IMR-90 (cell line): ENCODE data around the gene SLC39A11. TPM values are rescaled to one million over a fixed set of nuclear protein-coding genes. Genes with fewer than 3 reads are reported as not detected.

ENCODE experiments used
- ATAC-seq: fragments of 200-7000 bp; cut with Tn5 transposase; 2 replicates; pipeline ENCODE4 v1.9.1; 2020; ENCODE audit warnings: low read depth, mild to moderate bottlenecking, moderate library complexity
- BruUV-seq: library from RNA; stranded (reverse); fragments of 400-500 nt; replicated peaks from 2 replicates; lab custom pipeline; 2021; lab: Mats Ljungman, UMichigan
- CTCF ChIA-PET: fragments of 300-600 bp; formaldehyde crosslinking; extraction: SDS; loops from one replicate; lab custom pipeline; 2021; ENCODE audit warnings: antibody characterized with exemption; lab: Yijun Ruan, JAX
- POLR2A ChIA-PET: fragments of 300-600 bp; sonication (Branson Sonifier 250); formaldehyde crosslinking; loops from one replicate; lab custom pipeline; 2022; ENCODE audit warnings: antibody characterized with exemption; ENCODE audit not compliant: unreplicated experiment; lab: Charles Lee
- DNase-seq: peaks from one replicate; pipeline ENCODE4 v3.0.0; 2013
- H2AFZ ChIP-seq: replicated peaks from 2 replicates; pipeline ENCODE3; 2013; ENCODE audit warnings: low read length, mild to moderate bottlenecking; ENCODE audit not compliant: poor library complexity
- H2AK5ac ChIP-seq: 2 replicates; pipeline ENCODE4 v1.6.1; 2013; ENCODE audit warnings: low read depth, low read length, inconsistent platforms
- H2AK9ac ChIP-seq: replicated peaks from 2 replicates; pipeline ENCODE3; 2013; ENCODE audit warnings: mild to moderate bottlenecking, low read depth, low read length, moderate library complexity; ENCODE audit not compliant: poor library complexity
- H2BK120ac ChIP-seq: 2 replicates; pipeline ENCODE4 v1.6.1; 2013; ENCODE audit warnings: low read depth, low read length, inconsistent platforms
- H2BK15ac ChIP-seq: 3 replicates; pipeline ENCODE4 v1.6.1; 2013; ENCODE audit warnings: low read depth, low read length, inconsistent platforms
- H2BK20ac ChIP-seq: 2 replicates; pipeline ENCODE4 v1.6.1; 2013; ENCODE audit warnings: low read depth, mild to moderate bottlenecking, inconsistent platforms, low read length, moderate library complexity
- H2BK5ac ChIP-seq: 2 replicates; pipeline ENCODE4 v1.6.1; 2013; ENCODE audit warnings: mild to moderate bottlenecking, low read depth, low read length, inconsistent platforms; ENCODE audit not compliant: poor library complexity, severe bottlenecking
- H3K14ac ChIP-seq: replicated peaks from 2 replicates; pipeline ENCODE4 v1.6.1; 2013; ENCODE audit warnings: low read depth, low read length, inconsistent platforms
- H3K18ac ChIP-seq: 2 replicates; pipeline ENCODE4 v1.6.1; 2013; ENCODE audit warnings: low read depth, low read length, control low read depth
- H3K23ac ChIP-seq: 2 replicates; pipeline ENCODE4 v1.6.1; 2013; ENCODE audit warnings: low read depth, low read length, inconsistent platforms
- H3K27ac ChIP-seq: 2 replicates; pipeline ENCODE4 v1.5.1; 2013; ENCODE audit warnings: mild to moderate bottlenecking, control low read depth, low read length; ENCODE audit not compliant: insufficient read depth
- H3K27me3 ChIP-seq: 2 replicates; pipeline ENCODE4 v1.6.1; 2013; ENCODE audit warnings: low read length; ENCODE audit not compliant: control insufficient read depth, insufficient read depth
- H3K36me3 ChIP-seq: 2 replicates; pipeline ENCODE4 v1.6.1; 2013; ENCODE audit warnings: low read length, mixed read lengths; ENCODE audit not compliant: control insufficient read depth, insufficient read depth
- H3K4ac ChIP-seq: 2 replicates; pipeline ENCODE4 v1.6.1; 2013; ENCODE audit warnings: low read depth, low read length, inconsistent platforms
- H3K4me1 ChIP-seq: 2 replicates; pipeline ENCODE4 v1.6.1; 2013; ENCODE audit warnings: low read length, mixed read lengths; ENCODE audit not compliant: control insufficient read depth, insufficient read depth
- H3K4me2 ChIP-seq: 2 replicates; pipeline ENCODE4 v1.6.1; 2013; ENCODE audit warnings: low read depth, mild to moderate bottlenecking, control low read depth, low read length, moderate library complexity
- H3K4me3 ChIP-seq: 2 replicates; pipeline ENCODE4 v1.5.1; 2013; ENCODE audit warnings: low read depth, mild to moderate bottlenecking, control low read depth, low read length, moderate library complexity; ENCODE audit not compliant: insufficient read depth
- H3K56ac ChIP-seq: 2 replicates; pipeline ENCODE4 v1.6.1; 2013; ENCODE audit warnings: low read length, inconsistent platforms; ENCODE audit not compliant: insufficient read depth; ENCODE audit errors: extremely low read depth
- H3K79me1 ChIP-seq, 2 experiments: 2 replicates each; pipeline ENCODE4 v1.6.1; 2013; ENCODE audit warnings: low read length in 2 of 2, inconsistent platforms in 1 of 2, low read depth in 1 of 2
- H3K9ac ChIP-seq: 2 replicates; pipeline ENCODE4 v1.6.1; 2013; ENCODE audit warnings: low read depth, low read length, control low read depth
- H3K9me1 ChIP-seq: 2 replicates; pipeline ENCODE4 v1.6.1; 2013; ENCODE audit warnings: low read length, inconsistent platforms; ENCODE audit not compliant: insufficient read depth
- H3K9me3 ChIP-seq: 2 replicates; pipeline ENCODE4 v1.6.1; 2013; ENCODE audit warnings: low read length; ENCODE audit not compliant: control insufficient read depth, insufficient read depth
- H4K20me1 ChIP-seq: 2 replicates; pipeline ENCODE4 v1.6.1; 2013; ENCODE audit warnings: low read length, inconsistent platforms; ENCODE audit not compliant: insufficient read depth
- H4K5ac ChIP-seq: 2 replicates; pipeline ENCODE4 v1.6.1; 2013; ENCODE audit warnings: mild to moderate bottlenecking, low read depth, low read length, control low read depth
- H4K8ac ChIP-seq, 2 experiments: 2 replicates each; pipeline ENCODE4 v1.6.1; 2013; ENCODE audit warnings: low read depth in 2 of 2, low read length in 2 of 2, control low read depth in 1 of 2, inconsistent platforms in 1 of 2
- H4K91ac ChIP-seq: 2 replicates; pipeline ENCODE4 v1.6.1; 2013; ENCODE audit warnings: low read depth, low read length, inconsistent platforms; ENCODE audit not compliant: insufficient read depth
- CHD1 ChIP-seq: IDR thresholded peaks from 2 replicates; pipeline ENCODE4 v1.6.1; 2012; ENCODE audit warnings: low read depth, low read length, improper control_type of control experiment
- FOS ChIP-seq: fragments of 150-350 bp; IDR thresholded peaks from 2 replicates; pipeline ENCODE4 v1.6.1; 2016; ENCODE audit warnings: low read depth, low read length
- MXI1 ChIP-seq: IDR thresholded peaks from 2 replicates; pipeline ENCODE4 v1.6.1; 2012; ENCODE audit warnings: low read depth, mild to moderate bottlenecking, low read length, moderate library complexity, borderline replicate concordance
- NFE2L2 ChIP-seq: fragments of 150-350 bp; IDR thresholded peaks from 2 replicates; pipeline ENCODE4 v1.6.1; 2016; ENCODE audit warnings: low read depth, mild to moderate bottlenecking, low read length
- RAD21 ChIP-seq: IDR thresholded peaks from 2 replicates; pipeline ENCODE4 v1.6.1; 2012; ENCODE audit warnings: low read length, improper control_type of control experiment
- RCOR1 ChIP-seq: IDR thresholded peaks from 2 replicates; pipeline ENCODE4 v1.6.1; 2012; ENCODE audit warnings: mild to moderate bottlenecking, low read length, improper control_type of control experiment; ENCODE audit not compliant: insufficient replicate concordance
- RFX5 ChIP-seq: IDR thresholded peaks from 2 replicates; pipeline ENCODE4 v1.8.0; 2012; ENCODE audit warnings: low read depth, mild to moderate bottlenecking, low read length, moderate library complexity
- SMC3 ChIP-seq: fragments of 150-350 bp; IDR thresholded peaks from 2 replicates; pipeline ENCODE4 v1.6.1; 2016; ENCODE audit warnings: low read depth, mild to moderate bottlenecking, antibody characterized with exemption, low read length, moderate library complexity
- WGBS, 2 experiments: methylation state at CpG; one replicate each; pipeline versions ENCODE4 v1.1.5 to v1.1.7; 2013; ENCODE audit warnings: missing lambda C conversion rate in 2 of 2; ENCODE audit not compliant: insufficient read length in 1 of 2; ENCODE audit errors: extremely low coverage in 2 of 2; 5-methylcytosine and 5-hydroxymethylcytosine counted together
- dilution Hi-C: fragments of 300-500 bp; cut with HindIII; formaldehyde crosslinking; loops from one replicate; pipeline ENCODE4 v1.14.3; 2018; ENCODE audit warnings: low sequenced_read_pairs; ENCODE audit not compliant: unreplicated experiment
- in situ Hi-C: fragments of 300-500 bp; cut with MboI; formaldehyde crosslinking; loops from 3 replicates; pipeline ENCODE4 v1.14.3; 2019; ENCODE audit warnings: low sequenced_read_pairs, inconsistent platforms, mixed read lengths
- intact Hi-C: fragments of 100-400 bp; cut with micrococcal nuclease; formaldehyde crosslinking; loops from 2 replicates; pipeline ENCODE4 v1.10.0; 2022
- polyA plus RNA-seq, 3 experiments: library from polyadenylated mRNA; depleted of rRNA; stranded (reverse); fragments of >200 nt; gene quantifications; 2 replicates each; pipeline ENCODE4 v1.2.3, GENCODE V29; 2012; ENCODE audit warnings: low replicate concordance in 1 of 3
- total RNA-seq: library from RNA; depleted of rRNA; stranded (reverse); fragments of >200 nt; gene quantifications from 2 replicates; pipeline ENCODE4 v1.2.3, GENCODE V29; 2012

SLC39A11 gene
- total and polyA plus RNA-seq, 2 of the 4 experiments (the other 2 are of a cell fraction) = 8.8 to 14.3 TPM

DNA sequence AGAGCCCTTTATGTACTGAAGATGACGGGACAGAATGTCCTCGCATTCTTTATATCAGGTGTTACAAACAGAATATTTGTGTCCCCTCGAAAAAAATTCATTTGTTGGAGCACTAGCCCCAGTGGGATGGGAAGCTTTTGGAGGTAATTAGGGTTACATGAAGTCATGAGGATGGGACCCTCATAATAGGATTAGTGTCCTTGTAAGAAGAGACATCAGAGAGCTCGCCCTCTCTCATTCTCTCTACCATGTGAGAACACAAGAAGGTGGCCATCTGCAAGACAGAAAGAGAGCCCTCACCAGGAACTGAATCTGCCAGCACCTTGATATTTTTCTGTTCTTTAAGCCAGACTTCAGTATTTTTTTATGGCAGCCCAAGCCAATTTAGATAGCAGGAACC is 72.4 kb downstream of the SLC39A11 start:
- H3K4me1 ChIP-seq = peaks cover 6% of the 10 kb centered on the region
- H3K9me1 ChIP-seq = peaks cover 10% of the 10 kb centered on the region; the same call in 1 of the 2 replicates
- POLR2A ChIA-PET = no interaction called here

More for the DNA sequence above, 72.4 kb downstream of the SLC39A11 start:
- BruUV-seq = no TSS peak
- ATAC-seq = no peak
- intact Hi-C loops = no loop called here
- no peak overlapping the region for H3K27ac ChIP-seq
- H4K20me1 ChIP-seq = no peaks in the 10 kb centered on the region; the same call in 1 of the 2 replicates
- no CpG with 5 or more reads among the region's 4 CpGs for WGBS, 2 experiments
- no peak overlapping the region for H4K8ac ChIP-seq
- no peak overlapping the region for H3K18ac ChIP-seq
- H2AFZ ChIP-seq = no peak overlapping the region
- H2AK5ac ChIP-seq = no peak overlapping the region
- TF ChIP-seq CHD1 (no peak), FOS (no peak), RAD21 (no peak), RCOR1 (no peak), RFX5 (no peak), MXI1 (no peak), SMC3 (no peak), NFE2L2 (no peak)
- CTCF ChIA-PET = no interaction called here
- dilution Hi-C loops = no loop called here
- no peak overlapping the region for H2AK9ac ChIP-seq
- in situ Hi-C loops = no loop called here
- H3K27me3 ChIP-seq = no peaks in the 10 kb centered on the region
- H3K9ac ChIP-seq = no peak overlapping the region
- no peak overlapping the region for H4K5ac ChIP-seq
- no peak overlapping the region for H2BK20ac ChIP-seq
- H2BK5ac ChIP-seq = no peak overlapping the region
- no peak overlapping the region for H3K4me3 ChIP-seq
- H3K4ac ChIP-seq = no peak overlapping the region
- no peak overlapping the region for H3K4me2 ChIP-seq
- H3K79me1 ChIP-seq = peaks cover 8 to 23% of the 10 kb centered on the region in 2 experiments; a peak in 3 of 4 replicates
- H3K36me3 ChIP-seq = no peaks in the 10 kb centered on the region
- H2BK15ac ChIP-seq = no peak overlapping the region
- no peak overlapping the region for H3K56ac ChIP-seq
- H3K23ac ChIP-seq = no peak overlapping the region
- peaks cover 2% of the 10 kb centered on the region; the same call in 1 of the 2 replicates for H3K9me3 ChIP-seq
- H3K14ac ChIP-seq = no peak overlapping the region
- no peak overlapping the region for H2BK120ac ChIP-seq
- no peak overlapping the region for H4K91ac ChIP-seq
- no peak for DNase-seq
